ENCODE results near the gene POM121.
"Not testable (repeated sequence)": the region's sequence is repeated elsewhere in the genome, so short reads cannot be mapped to it uniquely, and the experiment has no call there.

The POM121 gene

DNA sequence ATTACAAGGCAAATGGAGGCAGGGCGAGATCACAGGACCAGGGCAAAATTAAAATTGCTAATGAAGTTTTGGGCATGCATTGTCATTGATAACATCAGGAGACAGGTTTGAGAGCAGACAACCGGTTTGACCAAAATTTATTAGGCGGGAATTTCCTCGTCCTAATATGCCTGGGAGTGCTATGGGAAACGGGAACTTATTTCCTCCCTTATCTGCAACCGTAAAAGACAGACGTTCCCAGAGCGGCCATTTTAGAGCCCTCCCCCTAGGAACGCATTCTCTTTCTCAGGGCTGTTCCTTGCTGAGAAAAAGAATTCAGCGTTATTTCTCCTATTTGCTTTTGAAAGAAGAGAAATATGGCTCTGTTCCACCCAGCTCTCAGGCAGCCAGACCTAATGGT, 16.5 kb upstream of the POM121 start:
- not testable (repeated sequence) for H3K79me1 ChIP-seq (ENCODE audit: low read length); H2BK120ac ChIP-seq (ENCODE audit: low read depth, low read length); H3K56ac ChIP-seq (ENCODE audit: low read length); H3K9ac ChIP-seq (ENCODE audit: low read length); H3K27ac ChIP-seq (ENCODE audit: low read depth, low read length); H3K4me2 ChIP-seq (ENCODE audit: low read length); H3K18ac ChIP-seq (ENCODE audit: low read length); H2BK5ac ChIP-seq (ENCODE audit: low read length); H3K4me1 ChIP-seq (ENCODE audit: control insufficient read depth, low read depth, low read length); H3K79me2 ChIP-seq (ENCODE audit: control insufficient read depth, insufficient read depth, low read length); H4K5ac ChIP-seq (ENCODE audit: low read length); H4K8ac ChIP-seq (ENCODE audit: low read depth, low read length); H2BK15ac ChIP-seq (replicated peaks; ENCODE audit: low read depth); H3K23ac ChIP-seq (ENCODE audit: low read length); H3K4me3 ChIP-seq (ENCODE audit: low read length); H2AK5ac ChIP-seq (ENCODE audit: low read length); H3K27me3 ChIP-seq (ENCODE audit: insufficient read depth, low read length, poor library complexity); H3K4ac ChIP-seq (ENCODE audit: low read depth, low read length); H3K36me3 ChIP-seq (ENCODE audit: control insufficient read depth, insufficient read depth, low read length)
- DNase-seq: peak; percentile 18
- no CpG with 5 or more reads among the region's 10 CpGs for WGBS (ENCODE audit: extremely low coverage, insufficient coverage, low lambda C conversion rate)

DNA sequence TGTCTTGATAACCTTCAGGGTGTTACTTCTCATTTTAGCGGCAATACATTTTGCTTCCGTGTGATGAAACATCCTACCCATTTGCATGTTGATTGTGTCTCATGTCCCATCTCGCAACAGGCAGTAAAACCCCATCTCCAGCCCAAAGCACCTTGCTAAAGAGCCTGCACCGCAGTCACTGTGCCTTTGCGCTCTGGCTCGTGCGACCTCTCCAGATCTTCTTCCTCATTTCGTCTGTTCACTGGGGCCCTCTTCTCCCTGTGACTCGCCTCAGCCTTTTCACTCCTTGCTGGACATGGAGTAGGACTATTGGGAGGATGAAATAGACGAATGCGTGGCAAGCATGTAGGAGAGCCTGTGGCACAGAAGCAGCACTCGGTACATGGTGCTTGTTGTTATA, 13.5 kb upstream of the POM121 start:
- not testable (repeated sequence) for H2BK15ac ChIP-seq (replicated peaks; ENCODE audit: low read depth); H2AK5ac ChIP-seq (ENCODE audit: low read length); H3K36me3 ChIP-seq (ENCODE audit: control insufficient read depth, insufficient read depth, low read length); H3K79me2 ChIP-seq (ENCODE audit: control insufficient read depth, insufficient read depth, low read length); DNase-seq; H3K27ac ChIP-seq (ENCODE audit: low read depth, low read length); H3K4me3 ChIP-seq (ENCODE audit: low read length); H3K23ac ChIP-seq (ENCODE audit: low read length); H4K5ac ChIP-seq (ENCODE audit: low read length); H2BK120ac ChIP-seq (ENCODE audit: low read depth, low read length); H3K27me3 ChIP-seq (ENCODE audit: insufficient read depth, low read length, poor library complexity); H3K4ac ChIP-seq (ENCODE audit: low read depth, low read length); H3K4me2 ChIP-seq (ENCODE audit: low read length); H3K56ac ChIP-seq (ENCODE audit: low read length); H3K18ac ChIP-seq (ENCODE audit: low read length); H3K79me1 ChIP-seq (ENCODE audit: low read length); H3K9ac ChIP-seq (ENCODE audit: low read length); H2BK5ac ChIP-seq (ENCODE audit: low read length); H3K4me1 ChIP-seq (ENCODE audit: control insufficient read depth, low read depth, low read length); H4K8ac ChIP-seq (ENCODE audit: low read depth, low read length)
- no CpG with 5 or more reads among the region's 12 CpGs for WGBS (ENCODE audit: extremely low coverage, insufficient coverage, low lambda C conversion rate)

DNA sequence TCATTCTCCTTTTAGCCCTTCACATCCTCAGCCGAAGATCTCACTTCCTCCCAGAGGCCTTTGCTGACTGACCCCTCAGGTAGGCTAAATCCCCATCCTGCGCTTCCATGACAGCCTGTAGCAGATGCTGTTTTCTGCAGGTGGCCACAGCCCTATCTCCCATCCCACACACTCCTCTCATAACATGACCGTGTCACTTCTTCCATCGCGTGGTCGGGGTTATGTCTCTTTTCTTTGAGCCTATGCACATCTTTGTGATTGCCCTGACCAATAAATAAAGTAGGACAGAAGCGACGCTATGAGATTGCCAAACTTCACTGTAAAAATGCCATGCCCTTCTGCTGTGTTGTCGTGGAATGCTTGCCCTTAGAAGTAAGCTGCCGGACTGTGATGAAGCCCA, 11.1 kb upstream of the POM121 start:
- H3K27me3 ChIP-seq (ENCODE audit: insufficient read depth, low read length, poor library complexity); DNase-seq; H3K79me2 ChIP-seq (ENCODE audit: control insufficient read depth, insufficient read depth, low read length); H3K56ac ChIP-seq (ENCODE audit: low read length); H4K8ac ChIP-seq (ENCODE audit: low read depth, low read length); H2AK5ac ChIP-seq (ENCODE audit: low read length); H3K4me2 ChIP-seq (ENCODE audit: low read length); H3K4me1 ChIP-seq (ENCODE audit: control insufficient read depth, low read depth, low read length); H3K23ac ChIP-seq (ENCODE audit: low read length); H3K9ac ChIP-seq (ENCODE audit: low read length); H3K27ac ChIP-seq (ENCODE audit: low read depth, low read length); H4K5ac ChIP-seq (ENCODE audit: low read length); H3K79me1 ChIP-seq (ENCODE audit: low read length); H2BK120ac ChIP-seq (ENCODE audit: low read depth, low read length); H3K18ac ChIP-seq (ENCODE audit: low read length); H3K4me3 ChIP-seq (ENCODE audit: low read length); H3K36me3 ChIP-seq (ENCODE audit: control insufficient read depth, insufficient read depth, low read length); H2BK15ac ChIP-seq (replicated peaks; ENCODE audit: low read depth); H2BK5ac ChIP-seq (ENCODE audit: low read length); H3K4ac ChIP-seq (ENCODE audit: low read depth, low read length): not testable (repeated sequence)
- WGBS (ENCODE audit: extremely low coverage, insufficient coverage, low lambda C conversion rate): no CpG with 5 or more reads among the region's 10 CpGs

DNA sequence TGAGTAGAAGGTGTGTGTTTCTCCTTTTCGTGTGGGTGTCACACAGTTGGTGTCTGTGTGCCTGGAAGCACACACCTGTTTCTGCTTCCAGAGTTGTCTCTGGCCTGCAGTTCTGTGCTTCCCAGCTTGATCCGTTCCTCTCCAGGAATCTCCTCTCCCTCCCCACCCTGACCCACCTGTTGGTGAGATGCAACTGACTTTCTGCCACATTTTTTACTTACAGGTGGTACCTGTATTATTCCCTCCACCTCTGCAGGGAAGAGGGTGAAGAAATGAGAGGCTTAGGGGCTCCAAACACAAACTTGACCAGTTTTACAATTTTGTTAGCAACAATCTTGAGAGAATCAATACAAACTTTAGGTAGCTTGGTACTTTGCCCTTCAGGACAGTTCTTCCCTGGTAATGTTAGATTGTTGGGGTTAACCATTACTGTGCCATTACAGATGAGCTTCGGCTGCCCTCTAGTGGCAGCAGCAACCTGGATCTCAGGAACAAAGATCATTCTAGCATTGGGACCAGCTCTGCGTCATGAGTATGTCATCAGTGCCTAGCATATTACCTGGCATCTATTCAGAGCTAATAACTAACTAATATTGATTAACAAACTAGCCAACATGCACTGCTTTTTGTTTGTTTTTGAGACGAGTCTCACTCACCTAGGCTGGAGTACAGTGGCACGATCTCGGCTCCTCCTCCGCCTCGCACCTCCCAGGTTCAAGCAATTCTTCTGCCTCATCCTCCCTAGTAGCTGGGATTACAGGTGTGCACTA, 10.0 kb upstream of the POM121 start:
- H3K4me3 ChIP-seq (ENCODE audit: low read length); H2BK15ac ChIP-seq (replicated peaks; ENCODE audit: low read depth); H2BK120ac ChIP-seq (ENCODE audit: low read depth, low read length); H2AK5ac ChIP-seq (ENCODE audit: low read length); H3K23ac ChIP-seq (ENCODE audit: low read length); H3K79me2 ChIP-seq (ENCODE audit: control insufficient read depth, insufficient read depth, low read length); H3K56ac ChIP-seq (ENCODE audit: low read length); H3K79me1 ChIP-seq (ENCODE audit: low read length); H3K4me2 ChIP-seq (ENCODE audit: low read length); H3K36me3 ChIP-seq (ENCODE audit: control insufficient read depth, insufficient read depth, low read length); H3K18ac ChIP-seq (ENCODE audit: low read length); H3K4ac ChIP-seq (ENCODE audit: low read depth, low read length); H3K27ac ChIP-seq (ENCODE audit: low read depth, low read length); H4K8ac ChIP-seq (ENCODE audit: low read depth, low read length); H3K9ac ChIP-seq (ENCODE audit: low read length); H4K5ac ChIP-seq (ENCODE audit: low read length); H3K27me3 ChIP-seq (ENCODE audit: insufficient read depth, low read length, poor library complexity); H3K4me1 ChIP-seq (ENCODE audit: control insufficient read depth, low read depth, low read length); H2BK5ac ChIP-seq (ENCODE audit: low read length): not testable (repeated sequence)
- DNase-seq: peak; percentile 36
- WGBS (ENCODE audit: extremely low coverage, insufficient coverage, low lambda C conversion rate): no CpG with 5 or more reads among the region's 9 CpGs

DNA sequence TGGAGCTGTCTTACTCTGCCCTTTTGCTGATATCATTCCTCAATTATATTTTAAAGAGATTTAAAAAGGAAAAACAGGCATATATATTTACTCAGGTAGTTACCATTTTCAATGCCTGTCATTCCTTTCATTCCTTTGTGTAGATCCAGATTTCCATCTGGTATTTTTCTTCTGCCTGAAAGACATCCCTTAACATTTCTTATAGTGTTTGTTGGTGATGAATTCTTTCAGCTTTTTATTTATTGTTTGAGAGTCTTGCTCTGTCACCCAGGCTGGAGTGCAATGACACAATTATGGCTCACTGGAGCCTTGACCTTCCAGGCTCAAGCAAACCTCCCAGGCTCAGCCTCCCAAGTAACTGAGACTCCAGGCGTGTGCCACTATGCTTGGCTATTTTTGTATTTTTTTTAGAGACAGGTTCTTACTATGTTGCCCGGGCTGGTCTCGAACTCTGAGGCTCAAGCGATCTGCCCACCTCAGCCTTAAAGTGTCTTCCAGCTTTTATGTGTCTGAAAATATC, 5.6 kb upstream of the POM121 start:
- no CpG with 5 or more reads among the region's 4 CpGs for WGBS (ENCODE audit: extremely low coverage, insufficient coverage, low lambda C conversion rate)
- no peak overlapping the region for H2BK120ac ChIP-seq (ENCODE audit: low read depth, low read length)
- no peak overlapping the region for H2AK5ac ChIP-seq (ENCODE audit: low read length)
- no peak for DNase-seq
- H3K23ac ChIP-seq (ENCODE audit: low read length): no peak overlapping the region
- H3K79me2 ChIP-seq (ENCODE audit: control insufficient read depth, insufficient read depth, low read length): no peaks in the 10 kb centered on the region
- no peak overlapping the region for H3K18ac ChIP-seq (ENCODE audit: low read length)
- no peak overlapping the region for H3K9ac ChIP-seq (ENCODE audit: low read length)
- H2BK5ac ChIP-seq (ENCODE audit: low read length): no peak overlapping the region
- H3K27me3 ChIP-seq (ENCODE audit: insufficient read depth, low read length, poor library complexity): no peaks in the 10 kb centered on the region
- H3K4me3 ChIP-seq (ENCODE audit: low read length): no peak overlapping the region
- no peak overlapping the region for H4K5ac ChIP-seq (ENCODE audit: low read length)
- H2BK15ac ChIP-seq (replicated peaks; ENCODE audit: low read depth): no peak overlapping the region
- no peaks in the 10 kb centered on the region for H3K4me1 ChIP-seq (ENCODE audit: control insufficient read depth, low read depth, low read length)
- no peaks in the 10 kb centered on the region for H3K36me3 ChIP-seq (ENCODE audit: control insufficient read depth, insufficient read depth, low read length)
- H4K8ac ChIP-seq (ENCODE audit: low read depth, low read length): no peak overlapping the region
- no peak overlapping the region for H3K56ac ChIP-seq (ENCODE audit: low read length)
- H3K4me2 ChIP-seq (ENCODE audit: low read length): no peak overlapping the region
- no peak overlapping the region for H3K27ac ChIP-seq (ENCODE audit: low read depth, low read length)
- H3K4ac ChIP-seq (ENCODE audit: low read depth, low read length): no peak overlapping the region
- no peaks in the 10 kb centered on the region for H3K79me1 ChIP-seq (ENCODE audit: low read length)

DNA sequence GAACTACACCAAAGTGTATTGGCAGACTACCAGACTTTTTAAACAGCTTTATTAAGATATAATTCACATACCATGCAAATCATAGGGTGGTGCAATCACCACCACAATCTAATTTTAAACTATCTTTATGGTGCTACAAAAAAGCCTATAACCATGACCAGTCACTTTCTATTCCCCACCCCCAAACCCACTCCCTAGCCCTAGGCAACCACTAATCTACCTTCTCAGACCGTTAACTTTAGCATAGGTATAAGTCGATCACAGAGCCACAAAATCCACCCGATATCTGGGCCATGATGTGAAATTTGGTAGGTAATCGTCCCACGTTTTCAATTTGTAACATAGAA, 536 bp upstream of the POM121 start:
- Histone ChIP-seq H4K8ac (ENCODE audit: low read depth, low read length) (no peak overlapping the region), H2AK5ac (ENCODE audit: low read length) (no peak overlapping the region), H3K23ac (ENCODE audit: low read length) (no peak overlapping the region), H3K4me3 (ENCODE audit: low read length) (peak overlapping the region; percentile 98), H3K36me3 (ENCODE audit: control insufficient read depth, insufficient read depth, low read length) (no peaks in the 10 kb centered on the region), H3K18ac (ENCODE audit: low read length) (peak overlapping the region; percentile 93), H2BK5ac (ENCODE audit: low read length) (no peak overlapping the region), H2BK120ac (ENCODE audit: low read depth, low read length) (no peak overlapping the region), H4K5ac (ENCODE audit: low read length) (no peak overlapping the region), H3K56ac (ENCODE audit: low read length) (peak overlapping the region; percentile 98), H2BK15ac (replicated peaks; ENCODE audit: low read depth) (no peak overlapping the region), H3K27ac (ENCODE audit: low read depth, low read length) (no peak overlapping the region), H3K27me3 (ENCODE audit: insufficient read depth, low read length, poor library complexity) (no peaks in the 10 kb centered on the region), H3K79me1 (ENCODE audit: low read length) (peaks cover 7% of the 10 kb centered on the region), H3K4me2 (ENCODE audit: low read length) (peak overlapping the region; percentile 72), H3K4ac (ENCODE audit: low read depth, low read length) (no peak overlapping the region), H3K4me1 (ENCODE audit: control insufficient read depth, low read depth, low read length) (no peaks in the 10 kb centered on the region), H3K79me2 (ENCODE audit: control insufficient read depth, insufficient read depth, low read length) (peaks cover 6% of the 10 kb centered on the region), H3K9ac (ENCODE audit: low read length) (peak overlapping the region; percentile 99)
- DNase-seq: no peak
- WGBS (ENCODE audit: extremely low coverage, insufficient coverage, low lambda C conversion rate): no CpG with 5 or more reads among the region's 5 CpGs
